HG03095 (cell line): ENCODE data around the gene TNNT2.

ENCODE experiments used
- ATAC-seq: cut with Tn5 transposase; IDR thresholded peaks from one replicate; pipeline ENCODE4 v1.9.1; 2021; ENCODE audit warnings: moderate library complexity; ENCODE audit not compliant: unreplicated experiment

Gene TNNT2

DNA sequence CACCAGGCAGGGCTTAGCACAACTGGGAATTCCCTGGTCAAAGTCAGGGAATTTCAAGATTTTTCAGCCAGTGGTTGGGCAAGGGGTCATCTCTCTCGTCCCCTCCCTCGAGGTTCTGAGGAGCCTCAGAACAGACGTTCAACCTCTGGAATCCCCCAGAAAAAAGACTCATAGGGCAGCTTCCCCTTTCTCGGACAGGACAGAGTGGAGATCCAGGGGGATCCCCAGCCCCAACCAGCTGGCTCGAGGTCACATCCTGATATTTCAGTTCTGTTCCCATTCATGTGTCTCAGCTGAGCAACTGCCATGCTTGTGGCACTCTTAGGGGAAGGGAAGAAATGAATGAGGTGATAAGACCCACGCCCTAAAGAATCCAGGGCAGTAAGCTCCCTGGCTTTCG is 26.6 kb upstream of the TNNT2 start:
- ATAC-seq: no peak

DNA sequence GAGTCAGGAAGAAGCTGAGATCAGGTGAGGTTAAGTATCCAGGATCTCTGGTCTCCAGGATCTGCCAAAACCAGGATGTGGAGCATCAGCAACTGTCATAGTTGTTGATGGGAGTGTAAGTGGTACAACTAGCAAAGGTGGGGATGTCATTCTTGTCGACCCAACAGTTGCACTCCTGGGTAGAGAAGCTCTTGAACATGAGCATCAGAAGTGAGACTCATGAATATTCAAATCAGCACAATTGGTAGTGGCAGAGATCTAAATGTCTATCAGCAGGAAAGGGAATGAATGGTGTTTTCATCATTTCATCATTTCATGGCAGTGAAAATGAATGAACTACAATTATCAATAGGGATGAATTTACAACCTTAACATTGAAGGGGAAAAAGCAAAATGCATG is 25.9 kb upstream of the TNNT2 start:
- no peak for ATAC-seq

DNA sequence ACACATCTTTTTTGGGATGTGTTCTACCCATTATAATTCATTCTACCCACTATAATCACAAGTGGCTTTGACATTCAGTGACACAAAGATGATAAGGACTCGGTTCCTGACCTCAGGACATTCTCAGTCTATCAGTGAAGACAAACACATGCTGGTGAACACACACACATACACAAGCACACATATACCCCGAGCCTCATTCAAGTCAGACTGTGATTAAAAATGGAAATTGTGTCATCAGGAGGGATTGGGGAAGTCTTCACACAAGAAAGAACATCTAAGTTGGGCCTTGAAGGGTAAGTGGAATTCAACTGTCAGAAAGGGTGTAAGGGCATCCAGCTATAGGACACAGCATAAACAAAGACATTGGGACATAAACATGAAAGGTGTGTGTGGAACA is 24.2 kb upstream of the TNNT2 start:
- no peak for ATAC-seq

DNA sequence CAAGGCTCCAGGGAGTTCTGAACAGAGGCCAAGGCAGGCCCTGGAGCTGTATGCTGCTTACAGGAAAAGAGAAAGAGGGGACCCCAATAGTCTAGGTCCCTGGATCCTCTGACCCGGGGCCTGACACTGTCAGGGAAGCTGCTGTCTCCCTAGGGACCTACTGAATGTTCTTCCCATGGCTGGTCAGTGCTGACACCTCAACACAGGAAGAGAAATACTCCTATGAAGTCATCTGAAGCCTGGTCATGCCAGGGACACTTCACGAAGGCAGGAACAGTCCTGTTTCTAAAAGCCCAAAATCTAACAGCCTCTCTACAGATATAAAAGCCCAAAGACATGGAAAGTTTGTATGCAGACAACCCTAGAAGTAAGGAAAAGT is 23.4 kb upstream of the TNNT2 start:
- ATAC-seq: no peak

DNA sequence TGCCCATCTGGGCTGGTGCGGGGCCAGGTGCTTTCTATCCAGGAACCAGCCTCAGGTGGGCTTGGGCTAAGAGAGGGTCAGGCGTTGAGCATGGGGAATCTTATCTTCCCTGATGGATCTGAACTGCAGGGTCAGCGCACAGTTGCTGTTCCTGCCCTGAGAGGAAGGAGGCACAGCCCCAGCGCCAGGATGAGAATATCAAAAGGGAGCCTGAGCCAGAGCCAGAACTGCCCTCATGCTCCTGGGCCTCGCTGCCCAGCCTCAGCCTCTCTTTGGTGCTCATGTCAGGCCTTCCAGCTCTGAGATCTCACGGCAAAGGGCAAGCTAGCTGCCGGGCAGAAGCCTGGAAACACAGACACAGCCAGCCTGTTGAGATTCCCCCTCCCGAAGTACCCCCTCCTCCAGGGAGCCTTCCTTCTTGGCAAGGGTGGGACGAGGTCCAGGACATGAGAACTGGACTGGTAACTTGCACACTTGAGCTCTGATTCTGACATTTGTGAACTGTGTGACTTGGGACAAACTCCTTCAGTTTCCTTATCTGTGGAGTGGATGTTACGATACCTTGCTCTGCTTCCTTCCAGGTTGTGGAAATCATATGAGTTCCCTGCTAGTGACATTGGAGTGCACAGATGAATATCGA is 22.9 kb upstream of the TNNT2 start:
- no peak for ATAC-seq

DNA sequence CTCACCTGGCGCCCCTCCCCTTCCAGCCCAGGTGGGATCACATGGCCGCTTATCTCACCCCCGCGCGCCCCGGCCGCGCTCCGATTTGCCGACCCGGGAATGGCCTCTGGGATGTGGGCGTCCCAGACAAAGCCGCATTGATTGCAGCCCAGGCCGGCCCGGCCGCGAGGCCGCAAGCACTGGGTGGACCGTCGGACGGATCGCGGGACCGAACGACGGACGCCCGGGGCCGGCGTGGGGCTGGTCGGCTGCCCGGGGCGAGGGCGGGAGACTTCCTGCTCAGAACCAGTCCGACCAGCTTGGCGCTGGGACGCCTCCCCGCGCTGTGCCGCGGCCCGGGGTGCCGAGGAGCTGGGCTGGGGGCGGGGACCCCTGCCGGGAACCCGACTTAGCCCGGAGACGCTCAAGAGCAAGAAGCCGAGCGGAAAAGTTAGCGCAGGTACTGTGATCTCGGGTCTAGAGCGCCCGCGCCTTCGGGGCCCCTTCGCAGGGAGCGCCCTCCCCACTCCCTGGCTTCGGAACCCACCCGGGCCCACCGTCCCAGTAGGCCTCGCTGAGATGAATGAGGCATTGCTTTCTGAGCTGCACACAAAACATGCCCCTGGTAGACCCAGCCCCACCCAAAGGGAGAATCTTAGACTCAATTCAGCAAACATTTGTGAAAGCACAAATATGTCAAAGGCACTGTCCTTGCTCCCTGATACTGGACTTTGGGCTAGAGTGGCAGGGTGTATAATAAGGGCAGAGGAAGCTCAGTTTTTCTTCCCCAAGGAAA is 22.1 kb upstream of the TNNT2 start:
- ATAC-seq: no peak

DNA sequence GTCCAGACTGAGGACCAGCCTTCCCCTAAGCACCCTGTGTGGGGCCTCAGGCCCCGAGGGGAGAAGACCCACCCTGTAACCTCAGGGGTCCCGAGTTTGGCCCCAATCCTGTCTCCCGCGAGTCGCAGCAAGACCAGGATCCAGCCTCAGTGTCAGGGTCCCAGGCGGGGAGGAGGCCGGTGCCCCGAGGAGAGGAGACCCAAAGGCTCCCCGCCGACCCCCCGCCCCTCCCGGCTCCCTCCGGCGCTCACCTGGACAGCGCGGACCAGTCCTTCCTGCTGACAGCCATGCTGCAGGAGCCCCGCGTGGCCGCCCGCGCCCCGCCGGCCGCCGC is 21.5 kb upstream of the TNNT2 start, which contains the start of gene LAD1:
TSS of gene LAD1 (minus strand) at position 307 of the 334 bp plus-strand sequence. CDS start at position 289, 18 bp downstream.
- ATAC-seq: no peak

DNA sequence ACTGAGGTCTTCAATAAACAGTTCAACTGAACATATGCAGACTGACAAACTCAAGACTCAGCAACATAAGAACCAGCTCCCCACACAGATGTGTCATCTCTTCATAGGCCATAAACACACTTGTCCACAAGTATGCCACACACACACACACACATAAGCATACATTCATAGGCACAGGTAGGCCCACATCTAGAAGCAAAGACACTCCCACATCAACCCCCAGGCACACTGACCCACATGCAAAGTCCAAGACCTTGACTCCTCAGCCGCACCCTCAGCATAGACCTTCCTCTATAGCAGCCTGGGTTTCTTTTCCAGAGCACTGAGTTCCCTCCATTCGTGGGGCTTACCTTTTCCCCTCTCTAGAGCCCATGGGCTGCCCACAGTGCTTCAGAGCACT is 20.2 kb upstream of the TNNT2 start:
- no peak for ATAC-seq

DNA sequence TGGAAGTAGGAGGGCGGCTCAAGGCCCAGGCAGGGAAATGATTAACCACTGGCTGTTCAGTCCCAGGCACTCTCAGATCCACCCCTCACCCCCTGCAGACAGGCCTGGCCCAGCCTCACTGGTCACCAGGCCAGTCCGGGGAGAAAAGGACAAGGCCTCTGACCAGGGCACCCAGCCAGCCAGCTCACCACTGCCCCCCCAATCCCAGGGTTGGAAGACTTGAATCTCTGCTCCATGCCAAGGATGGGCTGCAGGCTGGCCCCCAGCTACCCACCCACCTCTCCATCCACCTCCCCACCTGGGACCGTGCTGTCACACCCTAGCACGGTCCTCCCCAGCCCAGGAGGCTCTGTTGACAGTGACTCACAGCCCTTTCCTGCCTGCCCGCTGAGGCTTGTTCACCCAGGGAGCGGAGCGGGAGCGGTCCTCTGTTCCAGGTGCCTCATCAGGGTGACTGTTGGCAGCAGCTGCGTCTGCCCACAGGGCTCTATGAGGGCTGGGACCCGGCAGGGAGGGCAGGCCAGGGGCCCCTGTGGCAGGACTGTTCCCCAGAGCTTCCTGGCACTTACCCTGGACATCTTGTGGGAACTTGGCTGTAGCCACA is 19.5 kb upstream of the TNNT2 start:
- no peak for ATAC-seq

DNA sequence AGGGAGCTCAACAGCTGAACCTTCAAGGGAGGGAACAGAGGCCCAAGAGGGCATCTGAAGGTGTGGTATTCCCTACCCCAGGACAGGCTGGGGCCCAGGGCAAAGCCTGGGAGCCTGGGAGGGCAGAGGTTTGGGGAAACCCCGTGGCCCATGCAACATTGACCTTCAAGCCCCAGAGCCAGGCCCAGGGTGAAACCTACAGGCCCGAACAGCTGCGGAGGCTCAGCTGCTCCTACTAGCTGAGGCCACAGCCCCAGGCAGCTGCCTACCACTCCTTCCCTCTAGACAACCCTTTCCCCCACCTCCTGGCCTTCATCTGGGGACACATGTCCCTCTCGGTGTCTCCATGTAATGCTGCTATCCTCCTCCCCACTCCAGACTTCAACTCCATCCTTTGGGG is 18.5 kb upstream of the TNNT2 start:
- no peak for ATAC-seq

DNA sequence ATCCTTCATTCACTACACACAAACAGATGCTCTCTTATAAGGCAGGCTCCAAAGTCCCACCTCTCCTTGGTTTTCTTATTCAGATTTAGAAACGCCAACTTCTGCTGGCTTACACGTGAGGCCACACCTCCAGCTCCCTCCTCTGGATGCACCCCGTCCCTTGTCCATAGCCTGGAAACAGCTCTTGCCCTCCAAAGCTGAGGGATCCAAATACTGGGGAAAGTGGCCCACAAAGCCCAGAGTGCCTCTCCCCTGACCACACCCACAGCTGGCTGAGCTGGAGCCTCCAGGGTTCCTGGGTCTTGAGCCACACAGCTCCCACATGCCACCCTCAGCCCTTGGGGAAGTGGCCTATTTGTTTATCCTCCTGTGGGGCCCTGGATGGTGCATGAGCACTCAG is 17.1 kb upstream of the TNNT2 start:
- ATAC-seq: no peak

DNA sequence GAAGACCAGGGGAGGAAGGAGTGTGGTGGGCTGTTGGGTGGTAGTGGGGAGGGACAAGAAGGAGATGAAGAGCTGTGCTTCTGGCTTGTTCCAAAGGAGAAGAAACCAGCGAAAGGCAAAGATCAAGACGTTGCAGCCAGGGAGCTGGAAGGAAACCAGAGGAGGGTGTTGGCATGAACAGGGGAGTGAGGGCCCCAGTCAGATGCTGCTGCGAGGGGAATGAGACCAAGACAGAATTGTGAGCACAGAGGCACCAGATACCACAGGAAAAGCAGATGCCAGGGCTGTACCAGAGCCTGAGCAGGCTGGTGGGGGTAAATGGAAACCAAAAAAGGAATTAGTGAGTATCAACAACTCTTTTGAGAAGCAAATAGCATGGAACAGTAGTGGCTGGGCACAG is 15.6 kb upstream of the TNNT2 start:
- no peak for ATAC-seq

DNA sequence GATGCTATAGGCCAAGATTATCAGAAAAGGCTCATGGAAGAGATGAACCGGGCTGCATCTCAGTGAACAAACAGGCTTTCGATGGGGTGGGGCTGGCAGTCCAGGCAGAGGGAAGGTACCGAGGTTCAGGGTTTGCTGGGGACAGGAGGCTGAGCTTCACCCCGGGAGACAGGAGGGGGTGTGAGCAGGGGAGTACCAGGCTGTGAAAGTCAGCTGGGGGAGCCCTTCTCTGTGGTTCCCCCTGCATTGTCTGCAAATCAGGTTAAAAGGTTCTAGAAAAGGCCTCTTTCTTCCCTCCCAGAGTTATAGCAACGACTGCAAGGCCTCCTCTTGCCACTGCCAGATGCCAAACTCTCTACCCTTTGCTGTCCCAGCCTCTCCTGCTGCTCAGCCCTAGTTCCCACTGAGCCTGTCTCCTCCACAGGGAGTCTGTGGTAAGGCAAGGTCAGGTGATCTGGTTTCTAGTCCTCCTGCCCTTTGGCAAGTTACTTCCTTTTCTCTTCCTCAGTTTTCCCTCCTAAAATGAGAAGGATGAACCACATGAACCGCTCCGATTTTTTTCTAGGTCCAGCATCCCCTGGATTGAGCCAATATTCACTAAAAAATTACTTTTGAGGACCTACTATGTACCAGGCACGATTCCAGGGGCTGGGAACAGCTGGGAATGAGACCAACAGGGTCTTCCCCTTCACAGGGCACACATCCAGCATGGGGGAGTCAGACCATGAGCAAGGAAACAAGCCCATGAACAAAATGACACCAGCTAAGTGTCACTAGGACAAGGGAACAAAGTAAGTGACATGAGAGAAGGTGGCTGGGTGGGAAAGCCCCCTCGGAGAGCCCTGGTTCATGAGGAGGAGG is 14.4 kb upstream of the TNNT2 start:
- no peak for ATAC-seq

DNA sequence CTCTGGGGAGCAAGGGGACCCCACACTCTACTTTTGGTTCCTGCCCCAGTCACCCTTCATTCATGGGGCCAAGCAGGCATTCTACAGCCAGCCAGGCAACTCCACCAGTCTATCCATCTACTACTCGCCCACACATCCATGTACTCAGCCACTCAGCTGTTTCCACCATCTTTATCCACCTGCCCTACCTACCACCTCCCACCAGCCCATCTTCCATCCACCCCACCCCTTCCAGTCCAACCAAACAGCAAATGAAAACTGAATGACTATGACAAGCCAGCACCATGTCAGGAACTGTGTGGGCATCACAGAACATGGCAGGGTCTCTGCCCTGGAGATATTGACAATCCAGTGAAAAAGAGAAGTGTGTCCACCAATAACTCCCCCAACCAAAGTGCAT is 13.7 kb upstream of the TNNT2 start:
- ATAC-seq: no peak

DNA sequence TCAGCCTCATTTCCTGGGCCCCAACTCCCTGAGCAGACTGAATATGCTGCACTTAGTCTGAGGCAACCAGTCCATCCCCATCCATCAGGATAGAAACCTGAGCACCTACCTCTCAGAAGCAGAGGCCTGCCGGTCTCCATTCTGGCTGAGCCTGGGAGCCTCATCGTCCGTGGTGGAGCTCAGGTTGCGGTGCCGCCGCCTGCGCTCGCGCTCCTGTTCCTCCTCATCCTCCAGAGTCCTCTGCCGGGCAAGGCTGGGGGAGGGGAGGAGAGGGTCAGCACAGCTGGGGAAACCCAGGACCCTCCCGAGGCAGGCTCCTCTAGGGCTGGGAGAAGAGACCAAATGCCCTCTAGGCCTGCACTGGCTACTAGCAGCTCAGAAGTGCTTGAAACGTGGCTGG is 11.6 kb upstream of the TNNT2 start:
- no peak for ATAC-seq

DNA sequence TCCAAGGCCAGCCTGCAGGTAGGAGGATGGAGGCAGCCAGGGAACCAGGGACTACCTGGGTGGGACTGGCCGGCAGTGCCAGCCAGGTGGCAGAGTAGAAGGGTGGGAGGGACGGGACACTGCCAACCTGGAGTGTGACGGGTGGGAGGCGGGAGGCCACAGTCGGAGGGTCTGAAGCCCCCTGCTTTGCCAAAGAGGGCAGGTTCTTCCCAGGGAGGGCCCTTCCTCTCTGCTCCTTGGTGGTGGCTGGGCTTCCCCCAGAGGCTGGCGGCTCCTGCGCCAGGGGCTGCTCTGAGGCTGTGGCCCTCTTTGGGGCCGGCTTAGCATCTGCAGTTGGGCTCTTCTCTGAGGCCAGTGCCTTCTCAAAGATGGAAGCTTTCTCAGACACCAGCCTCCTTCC is 8.7 kb upstream of the TNNT2 start:
- no peak for ATAC-seq

DNA sequence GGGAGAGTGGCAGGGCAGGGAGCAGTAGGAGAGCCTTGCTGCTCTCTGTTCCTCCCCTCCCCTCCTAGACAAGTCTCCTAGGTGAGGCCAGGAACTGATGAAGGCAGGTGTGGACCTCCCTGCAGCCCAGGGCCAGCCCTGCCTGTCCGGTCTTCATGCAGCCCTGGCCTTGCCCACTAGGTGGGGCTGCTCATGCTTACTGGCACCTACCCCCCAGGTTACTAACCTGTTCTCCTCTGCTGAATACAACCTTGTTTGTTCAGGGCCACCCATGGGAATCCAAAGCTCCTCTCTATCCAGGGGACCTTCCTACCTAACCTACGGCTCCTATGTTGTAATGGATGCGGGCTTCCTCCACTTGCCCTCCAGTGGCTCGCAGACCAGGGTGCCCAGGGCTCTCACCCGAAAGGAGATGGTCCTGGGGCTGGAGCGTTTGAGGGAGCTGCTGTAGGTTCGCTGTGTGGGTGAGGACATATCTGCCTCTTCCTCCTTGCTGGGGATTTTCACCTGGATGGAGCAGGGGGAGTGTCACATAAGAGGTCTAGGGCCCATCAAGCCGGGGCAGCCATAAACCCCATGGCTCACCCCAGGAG is 7.9 kb upstream of the TNNT2 start:
- ATAC-seq: no peak

DNA sequence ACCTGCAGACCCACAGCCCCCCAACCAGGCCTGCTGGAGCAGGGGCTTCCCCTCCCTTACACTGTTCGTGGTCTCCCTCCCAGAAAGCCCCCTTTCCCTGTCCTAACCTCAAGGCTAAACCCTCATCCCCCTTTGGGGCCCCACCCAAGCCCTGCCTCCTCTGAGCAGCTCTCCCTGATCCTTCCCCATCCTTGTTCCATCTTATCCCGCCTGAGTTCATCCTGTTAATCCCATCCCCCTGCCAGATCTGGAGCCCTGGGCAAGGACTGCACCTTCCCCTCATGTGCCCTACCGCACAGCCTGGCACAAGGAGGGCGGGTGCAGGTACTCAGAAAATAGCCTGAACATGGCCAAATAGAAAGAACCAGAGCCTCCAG is 6.9 kb upstream of the TNNT2 start:
- no peak for ATAC-seq

DNA sequence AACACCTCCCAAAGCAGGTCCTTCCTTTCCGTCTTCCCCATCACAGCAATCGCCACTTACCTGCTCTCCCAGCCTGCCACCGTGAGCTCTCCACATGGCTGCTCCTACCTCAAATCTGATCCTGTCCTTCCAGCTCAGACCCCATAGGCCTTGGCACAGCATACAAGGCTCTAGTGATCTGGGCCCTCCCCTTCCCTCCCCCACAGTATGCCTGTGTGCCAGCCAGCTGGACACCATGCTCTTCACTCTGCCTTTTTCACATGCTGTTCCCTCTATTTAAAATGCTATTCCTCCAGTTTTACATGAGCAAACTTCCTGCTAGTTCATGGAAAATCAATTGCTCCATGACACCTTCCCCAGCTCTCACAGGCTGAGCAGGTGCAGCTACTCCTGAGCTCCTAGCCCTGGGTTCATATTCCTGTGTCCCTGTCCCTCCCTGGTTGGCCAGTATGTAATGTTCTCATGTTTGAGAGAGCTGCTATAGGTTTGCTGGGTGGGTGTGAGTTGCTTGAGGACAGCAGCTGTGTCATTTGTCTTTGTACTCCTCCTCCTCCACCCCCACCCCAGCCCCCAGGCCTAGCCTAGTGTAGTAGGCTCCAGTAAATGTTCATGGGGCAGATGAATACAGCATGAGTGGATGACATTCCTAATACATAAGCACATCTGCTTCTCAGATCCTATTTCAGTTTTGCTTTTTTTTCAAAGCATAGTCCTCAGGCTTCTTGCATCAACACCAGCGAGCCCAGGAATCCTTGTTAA is 6.3 kb upstream of the TNNT2 start:
- no peak for ATAC-seq

DNA sequence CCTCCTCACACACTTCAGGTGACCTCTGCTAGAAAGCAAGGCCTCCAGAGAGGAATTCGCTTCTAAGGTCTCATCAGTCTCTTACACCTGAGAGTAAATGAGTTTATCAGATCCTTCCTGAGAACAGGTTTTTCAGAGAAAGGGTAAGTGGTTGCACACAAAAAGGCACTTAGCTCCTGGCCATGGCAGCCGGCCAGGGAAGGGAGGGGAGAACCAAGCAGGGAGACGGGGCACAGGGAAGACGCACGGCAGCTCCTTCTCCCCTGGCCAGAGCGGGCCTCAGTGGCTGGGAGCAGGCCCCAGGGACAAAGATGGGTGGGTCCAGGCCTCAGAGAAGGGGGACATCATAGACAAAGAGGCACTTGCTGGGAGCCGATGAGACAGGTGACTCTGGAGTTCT is 3.6 kb upstream of the TNNT2 start:
- ATAC-seq: no peak
